ENCODE measurements around the gene GHSR.

GHSR gene

GRCh38 chr3:172447611-172448579, at the start of gene GHSR:
TSS of gene GHSR (minus strand) at chr3:172448456. CDS start at chr3:172448413, 43 bp downstream.
- no peak for DNase-seq

DNA sequence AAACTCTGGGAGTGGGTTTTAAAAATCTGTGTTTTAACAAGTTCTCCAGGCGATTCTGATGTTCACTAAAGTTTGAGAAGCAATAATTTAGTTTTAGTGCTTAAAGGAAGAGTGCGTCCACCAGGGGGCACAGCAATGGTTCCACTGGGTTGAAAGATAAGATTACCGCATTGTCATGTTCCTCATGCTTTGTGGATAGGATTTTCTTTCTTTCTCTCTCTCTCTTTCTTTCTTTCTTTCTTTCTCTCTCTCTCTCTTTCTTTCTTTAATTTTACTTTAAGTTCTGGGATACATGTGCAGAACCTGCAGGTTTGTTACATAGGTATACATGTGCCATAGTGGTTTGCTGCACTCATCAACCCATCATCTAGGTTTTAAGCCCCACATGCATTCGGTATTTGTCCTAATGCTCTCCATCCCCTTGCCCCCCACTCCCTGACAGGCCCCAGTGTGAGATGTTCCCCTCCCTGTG, 42.0 kb upstream of the GHSR start:
- DNase-seq = peak; percentile 66

- DNase-seq = no peak
Measured at GRCh38 chr3:172478116-172478515, 29.9 kb upstream of the GHSR start.

GRCh38 chr3:172476347-172476746, 28.1 kb upstream of the GHSR start:
- no peak for DNase-seq

DNA sequence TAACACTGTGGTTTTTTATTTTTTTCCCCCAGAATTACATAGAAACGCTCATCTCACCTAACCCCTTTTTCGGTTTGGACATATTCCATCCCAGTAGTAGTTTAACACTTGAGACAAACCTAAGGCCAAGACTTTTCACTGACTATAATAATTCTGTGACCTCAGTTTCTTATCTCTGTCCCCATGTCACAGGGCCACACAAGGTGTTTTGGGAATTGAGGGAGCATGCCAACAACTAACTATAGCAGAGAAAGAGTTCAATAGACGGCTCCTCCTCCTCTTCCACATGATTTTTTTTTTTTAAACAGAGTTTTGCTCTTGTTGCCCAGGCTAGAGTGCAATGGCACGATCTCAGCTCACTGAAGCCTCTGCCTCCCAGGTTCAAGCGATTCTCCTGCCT, 27.4 kb upstream of the GHSR start:
- no peak for DNase-seq

GRCh38 chr3:172471903-172472302, 23.6 kb upstream of the GHSR start:
- no peak for DNase-seq

DNA sequence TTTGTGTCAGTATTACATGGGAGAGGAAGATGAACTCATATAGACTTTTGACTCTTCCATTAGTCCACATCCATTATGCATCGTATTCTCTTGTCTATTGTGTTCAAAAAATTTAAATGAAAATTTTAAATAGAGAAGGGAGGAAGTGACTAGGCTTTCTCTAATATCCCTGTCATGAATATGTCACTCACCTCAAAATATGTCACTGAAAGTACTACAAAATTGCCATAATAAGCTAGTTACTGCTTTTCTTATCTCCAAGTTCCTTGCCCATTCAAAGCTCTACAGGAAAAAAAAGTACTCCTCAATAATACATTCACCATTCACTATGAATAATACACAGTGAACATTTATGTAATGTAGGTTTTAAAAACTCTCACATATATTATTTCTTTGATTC, 22.3 kb upstream of the GHSR start:
- no peak for DNase-seq

- no peak for DNase-seq
Measured at GRCh38 chr3:172467170-172467824, 19.0 kb upstream of the GHSR start.

- no peak for DNase-seq
Measured at GRCh38 chr3:172466553-172467130, 18.4 kb upstream of the GHSR start.

DNA sequence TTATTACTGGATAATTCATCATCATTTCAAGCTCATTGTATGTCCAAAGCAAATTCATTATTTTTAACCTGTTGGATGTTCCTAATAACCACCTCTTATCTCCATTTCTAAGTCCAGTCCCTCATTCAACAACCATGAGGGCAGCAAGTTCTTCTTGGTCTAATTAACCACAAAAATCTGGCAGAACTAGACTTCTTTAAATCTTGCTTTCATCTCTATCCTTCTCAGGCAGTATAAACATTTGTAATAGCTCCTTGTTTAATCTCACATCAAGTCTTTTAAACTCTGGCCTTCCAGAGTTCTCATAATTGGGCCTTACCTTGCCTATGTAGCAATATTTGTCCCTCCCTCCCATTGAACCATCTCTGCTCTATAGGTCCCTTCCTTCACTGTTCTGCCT, 17.0 kb upstream of the GHSR start:
- no peak for DNase-seq

DNA sequence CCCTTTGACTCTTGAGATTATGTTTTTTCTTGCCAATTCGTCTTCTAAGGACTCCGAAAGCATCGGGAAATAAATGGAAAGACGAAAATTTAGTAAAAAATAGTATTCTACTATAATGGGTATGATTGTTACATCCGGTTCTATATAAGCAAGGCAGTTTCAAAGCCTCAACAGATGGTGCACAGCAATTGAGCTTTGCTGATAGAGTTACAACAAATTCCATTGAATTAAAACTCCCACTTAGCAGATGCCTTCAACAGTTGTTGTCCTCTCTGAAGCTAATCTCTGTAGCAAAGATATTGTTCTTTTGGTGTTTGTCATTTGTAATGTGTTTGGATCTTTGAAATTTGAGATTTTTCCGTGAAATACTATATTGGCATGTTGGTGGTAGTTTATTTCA, 16.1 kb upstream of the GHSR start:
- DNase-seq = no peak

GRCh38 chr3:172461530-172462138, 13.4 kb upstream of the GHSR start:
- DNase-seq = peak; percentile 68

GRCh38 chr3:172456404-172456803, 8.1 kb upstream of the GHSR start:
- DNase-seq = no peak

GRCh38 chr3:172454180-172454579, 5.9 kb upstream of the GHSR start:
- no peak for DNase-seq

DNA sequence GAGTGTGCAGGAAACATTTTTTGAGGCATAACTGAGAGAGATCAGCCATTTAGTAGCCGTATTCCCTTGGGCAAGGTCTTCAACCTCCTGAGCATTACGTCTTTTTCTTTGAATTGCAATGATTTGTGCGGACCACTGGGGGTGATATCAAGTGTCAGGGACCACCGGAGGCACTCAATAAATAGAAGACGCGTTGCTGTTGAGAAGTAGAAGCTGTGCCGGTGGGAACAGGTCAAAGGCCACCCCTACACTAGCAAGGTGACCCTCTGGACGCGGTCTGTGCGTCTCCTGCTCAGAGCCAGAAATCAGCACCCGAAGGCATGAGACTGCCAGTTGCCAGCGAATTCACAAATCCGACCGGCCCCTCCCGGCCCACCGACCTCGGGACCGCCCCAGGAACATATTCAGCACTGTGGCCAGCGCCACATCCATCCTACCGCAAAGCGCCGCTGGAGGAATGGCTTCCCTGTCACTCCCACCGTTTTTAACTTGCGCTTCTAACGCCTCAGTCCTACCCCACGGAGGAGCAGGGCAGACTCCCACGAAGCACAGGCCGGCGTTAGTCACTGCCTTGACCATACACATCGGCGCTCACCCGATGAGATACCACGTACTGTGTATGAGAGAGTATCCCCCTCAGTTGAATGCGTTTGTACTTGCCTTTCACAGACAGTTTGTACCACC, 1.4 kb upstream of the GHSR start:
- DNase-seq = peak; percentile 22

- DNase-seq = no peak
Measured at GRCh38 chr3:172448661-172449465, 607 bp upstream of the GHSR start.

GRCh38 chr3:172446198-172446597, 2.1 kb downstream of the GHSR start:
- no peak for DNase-seq

DNA sequence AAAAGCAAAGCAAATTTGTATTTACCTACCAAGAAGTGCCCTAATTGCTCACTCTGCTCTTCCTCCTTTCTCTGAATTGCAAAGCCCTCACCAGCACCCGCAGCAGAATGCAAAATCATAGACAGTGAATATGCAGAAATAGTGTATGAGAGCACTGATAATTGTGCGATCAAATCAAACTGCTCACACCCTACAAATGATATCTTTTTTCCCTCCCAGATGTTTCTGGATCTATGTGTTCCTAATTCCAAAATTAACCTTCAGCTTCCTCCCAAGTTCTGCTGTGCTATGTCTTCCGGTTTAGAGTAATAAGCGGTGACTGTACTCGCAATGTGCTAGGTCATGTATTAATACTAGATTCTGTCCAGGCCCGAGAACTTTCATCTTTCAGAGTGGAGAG, 3.4 kb downstream of the GHSR start:
- no peak for DNase-seq

DNA sequence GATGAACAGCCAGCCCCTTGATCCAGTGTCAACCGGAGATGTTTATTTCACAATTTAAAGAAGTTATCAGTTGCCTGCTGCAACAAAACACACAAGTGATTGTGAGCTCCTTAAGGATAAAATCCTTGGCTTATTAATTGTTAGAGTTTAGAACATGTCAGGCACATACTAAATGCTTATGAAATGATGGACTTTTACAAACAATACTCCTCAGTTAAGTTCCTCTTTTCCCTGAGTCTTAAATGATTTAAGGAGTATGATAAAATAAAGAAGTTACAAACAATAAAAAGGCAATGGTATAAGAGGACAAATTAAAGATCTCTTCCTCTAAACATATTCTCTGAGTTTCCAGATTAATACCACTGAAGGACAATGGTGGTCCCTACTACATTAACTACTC, 5.7 kb downstream of the GHSR start:
- DNase-seq = no peak

GRCh38 chr3:172441581-172441980, 6.7 kb downstream of the GHSR start:
- no peak for DNase-seq

DNA sequence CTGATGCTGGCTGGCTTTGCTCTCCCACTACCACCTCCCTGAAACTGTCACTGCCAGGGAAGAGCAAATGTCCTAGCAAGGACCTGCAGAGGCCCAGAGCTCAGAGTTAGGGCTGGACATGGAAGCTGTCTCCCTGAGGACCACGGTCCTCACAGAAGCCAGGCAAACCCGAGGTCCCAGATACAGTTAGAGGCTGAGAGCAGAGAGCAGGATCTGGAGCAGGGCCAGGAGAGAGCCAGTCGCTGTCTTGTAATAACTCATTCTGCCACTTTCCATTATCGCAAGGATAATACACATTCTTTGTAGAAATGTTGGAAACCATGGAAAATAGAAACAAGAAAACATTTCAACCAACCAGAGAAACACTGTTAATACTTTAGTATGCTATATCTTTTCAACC, 10.1 kb downstream of the GHSR start:
- DNase-seq = no peak

- DNase-seq = no peak
Measured at GRCh38 chr3:172437713-172438112, 10.5 kb downstream of the GHSR start.

Measured in NCI-H2029 treated with DMSO at 0.1 percent for 48 hours (cell line).